ENCODE results near the gene ARHGAP18.

DNA sequence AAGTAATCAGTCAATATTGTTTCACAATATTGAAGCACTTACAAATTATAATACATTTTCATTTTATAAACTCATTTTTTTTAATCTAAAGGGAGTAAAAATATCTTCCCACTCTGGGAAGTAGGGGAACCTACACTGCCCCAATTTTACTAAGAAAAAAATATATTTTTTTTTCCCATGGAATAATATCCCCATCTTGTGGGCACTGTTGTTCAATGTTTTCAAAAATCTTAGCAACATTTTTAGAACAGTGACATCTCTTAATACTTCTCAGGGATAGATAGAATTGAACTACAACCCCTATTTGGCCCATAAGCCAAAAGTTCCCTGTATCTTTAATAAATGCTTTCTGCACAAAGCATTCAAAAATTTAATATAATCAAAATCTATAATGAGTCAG is 42.9 kb downstream of the ARHGAP18 start:
- TF ChIP-seq, protein P1, sequence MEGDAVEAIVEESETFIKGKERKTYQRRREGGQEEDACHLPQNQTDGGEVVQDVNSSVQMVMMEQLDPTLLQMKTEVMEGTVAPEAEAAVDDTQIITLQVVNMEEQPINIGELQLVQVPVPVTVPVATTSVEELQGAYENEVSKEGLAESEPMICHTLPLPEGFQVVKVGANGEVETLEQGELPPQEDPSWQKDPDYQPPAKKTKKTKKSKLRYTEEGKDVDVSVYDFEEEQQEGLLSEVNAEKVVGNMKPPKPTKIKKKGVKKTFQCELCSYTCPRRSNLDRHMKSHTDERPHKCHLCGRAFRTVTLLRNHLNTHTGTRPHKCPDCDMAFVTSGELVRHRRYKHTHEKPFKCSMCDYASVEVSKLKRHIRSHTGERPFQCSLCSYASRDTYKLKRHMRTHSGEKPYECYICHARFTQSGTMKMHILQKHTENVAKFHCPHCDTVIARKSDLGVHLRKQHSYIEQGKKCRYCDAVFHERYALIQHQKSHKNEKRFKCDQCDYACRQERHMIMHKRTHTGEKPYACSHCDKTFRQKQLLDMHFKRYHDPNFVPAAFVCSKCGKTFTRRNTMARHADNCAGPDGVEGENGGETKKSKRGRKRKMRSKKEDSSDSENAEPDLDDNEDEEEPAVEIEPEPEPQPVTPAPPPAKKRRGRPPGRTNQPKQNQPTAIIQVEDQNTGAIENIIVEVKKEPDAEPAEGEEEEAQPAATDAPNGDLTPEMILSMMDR (conservative IDR thresholded peaks at IDR 0.05; ENCODE audit: low read depth in 2 of 2) = no peak; a peak in 2 of 4 replicates
- TF ChIP-seq NANOG (IDR thresholded peaks at IDR 0.05; ENCODE audit: borderline replicate concordance) = no peak
- no peak for TF ChIP-seq EZH2phosphoT487 (IDR thresholded peaks at IDR 0.05; ENCODE audit: unreplicated experiment)
- TF ChIP-seq, protein P2, sequence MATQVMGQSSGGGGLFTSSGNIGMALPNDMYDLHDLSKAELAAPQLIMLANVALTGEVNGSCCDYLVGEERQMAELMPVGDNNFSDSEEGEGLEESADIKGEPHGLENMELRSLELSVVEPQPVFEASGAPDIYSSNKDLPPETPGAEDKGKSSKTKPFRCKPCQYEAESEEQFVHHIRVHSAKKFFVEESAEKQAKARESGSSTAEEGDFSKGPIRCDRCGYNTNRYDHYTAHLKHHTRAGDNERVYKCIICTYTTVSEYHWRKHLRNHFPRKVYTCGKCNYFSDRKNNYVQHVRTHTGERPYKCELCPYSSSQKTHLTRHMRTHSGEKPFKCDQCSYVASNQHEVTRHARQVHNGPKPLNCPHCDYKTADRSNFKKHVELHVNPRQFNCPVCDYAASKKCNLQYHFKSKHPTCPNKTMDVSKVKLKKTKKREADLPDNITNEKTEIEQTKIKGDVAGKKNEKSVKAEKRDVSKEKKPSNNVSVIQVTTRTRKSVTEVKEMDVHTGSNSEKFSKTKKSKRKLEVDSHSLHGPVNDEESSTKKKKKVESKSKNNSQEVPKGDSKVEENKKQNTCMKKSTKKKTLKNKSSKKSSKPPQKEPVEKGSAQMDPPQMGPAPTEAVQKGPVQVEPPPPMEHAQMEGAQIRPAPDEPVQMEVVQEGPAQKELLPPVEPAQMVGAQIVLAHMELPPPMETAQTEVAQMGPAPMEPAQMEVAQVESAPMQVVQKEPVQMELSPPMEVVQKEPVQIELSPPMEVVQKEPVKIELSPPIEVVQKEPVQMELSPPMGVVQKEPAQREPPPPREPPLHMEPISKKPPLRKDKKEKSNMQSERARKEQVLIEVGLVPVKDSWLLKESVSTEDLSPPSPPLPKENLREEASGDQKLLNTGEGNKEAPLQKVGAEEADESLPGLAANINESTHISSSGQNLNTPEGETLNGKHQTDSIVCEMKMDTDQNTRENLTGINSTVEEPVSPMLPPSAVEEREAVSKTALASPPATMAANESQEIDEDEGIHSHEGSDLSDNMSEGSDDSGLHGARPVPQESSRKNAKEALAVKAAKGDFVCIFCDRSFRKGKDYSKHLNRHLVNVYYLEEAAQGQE (IDR thresholded peaks at IDR 0.05; ENCODE audit: unreplicated experiment) = no peak
- TF ChIP-seq POLR2AphosphoS5 (IDR thresholded peaks at IDR 0.05; ENCODE audit: low read depth) = no peak
- TF ChIP-seq CREB1 (CRISPR knock-in tag; IDR thresholded peaks at IDR 0.05; ENCODE audit: low read depth) = no peak
- TF ChIP-seq EZH2 (IDR thresholded peaks at IDR 0.05; ENCODE audit: low read depth, unreplicated experiment) = no peak
- TF ChIP-seq, protein P3, sequence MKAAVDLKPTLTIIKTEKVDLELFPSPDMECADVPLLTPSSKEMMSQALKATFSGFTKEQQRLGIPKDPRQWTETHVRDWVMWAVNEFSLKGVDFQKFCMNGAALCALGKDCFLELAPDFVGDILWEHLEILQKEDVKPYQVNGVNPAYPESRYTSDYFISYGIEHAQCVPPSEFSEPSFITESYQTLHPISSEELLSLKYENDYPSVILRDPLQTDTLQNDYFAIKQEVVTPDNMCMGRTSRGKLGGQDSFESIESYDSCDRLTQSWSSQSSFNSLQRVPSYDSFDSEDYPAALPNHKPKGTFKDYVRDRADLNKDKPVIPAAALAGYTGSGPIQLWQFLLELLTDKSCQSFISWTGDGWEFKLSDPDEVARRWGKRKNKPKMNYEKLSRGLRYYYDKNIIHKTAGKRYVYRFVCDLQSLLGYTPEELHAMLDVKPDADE (IDR thresholded peaks at IDR 0.05) = no peak
- no peak for TF ChIP-seq ZNF331 (CRISPR knock-in tag; IDR thresholded peaks at IDR 0.05; ENCODE audit: low read depth)
- TF ChIP-seq JUNB (IDR thresholded peaks at IDR 0.05; ENCODE audit: unreplicated experiment) = no peak
- TF ChIP-seq, protein P4, sequence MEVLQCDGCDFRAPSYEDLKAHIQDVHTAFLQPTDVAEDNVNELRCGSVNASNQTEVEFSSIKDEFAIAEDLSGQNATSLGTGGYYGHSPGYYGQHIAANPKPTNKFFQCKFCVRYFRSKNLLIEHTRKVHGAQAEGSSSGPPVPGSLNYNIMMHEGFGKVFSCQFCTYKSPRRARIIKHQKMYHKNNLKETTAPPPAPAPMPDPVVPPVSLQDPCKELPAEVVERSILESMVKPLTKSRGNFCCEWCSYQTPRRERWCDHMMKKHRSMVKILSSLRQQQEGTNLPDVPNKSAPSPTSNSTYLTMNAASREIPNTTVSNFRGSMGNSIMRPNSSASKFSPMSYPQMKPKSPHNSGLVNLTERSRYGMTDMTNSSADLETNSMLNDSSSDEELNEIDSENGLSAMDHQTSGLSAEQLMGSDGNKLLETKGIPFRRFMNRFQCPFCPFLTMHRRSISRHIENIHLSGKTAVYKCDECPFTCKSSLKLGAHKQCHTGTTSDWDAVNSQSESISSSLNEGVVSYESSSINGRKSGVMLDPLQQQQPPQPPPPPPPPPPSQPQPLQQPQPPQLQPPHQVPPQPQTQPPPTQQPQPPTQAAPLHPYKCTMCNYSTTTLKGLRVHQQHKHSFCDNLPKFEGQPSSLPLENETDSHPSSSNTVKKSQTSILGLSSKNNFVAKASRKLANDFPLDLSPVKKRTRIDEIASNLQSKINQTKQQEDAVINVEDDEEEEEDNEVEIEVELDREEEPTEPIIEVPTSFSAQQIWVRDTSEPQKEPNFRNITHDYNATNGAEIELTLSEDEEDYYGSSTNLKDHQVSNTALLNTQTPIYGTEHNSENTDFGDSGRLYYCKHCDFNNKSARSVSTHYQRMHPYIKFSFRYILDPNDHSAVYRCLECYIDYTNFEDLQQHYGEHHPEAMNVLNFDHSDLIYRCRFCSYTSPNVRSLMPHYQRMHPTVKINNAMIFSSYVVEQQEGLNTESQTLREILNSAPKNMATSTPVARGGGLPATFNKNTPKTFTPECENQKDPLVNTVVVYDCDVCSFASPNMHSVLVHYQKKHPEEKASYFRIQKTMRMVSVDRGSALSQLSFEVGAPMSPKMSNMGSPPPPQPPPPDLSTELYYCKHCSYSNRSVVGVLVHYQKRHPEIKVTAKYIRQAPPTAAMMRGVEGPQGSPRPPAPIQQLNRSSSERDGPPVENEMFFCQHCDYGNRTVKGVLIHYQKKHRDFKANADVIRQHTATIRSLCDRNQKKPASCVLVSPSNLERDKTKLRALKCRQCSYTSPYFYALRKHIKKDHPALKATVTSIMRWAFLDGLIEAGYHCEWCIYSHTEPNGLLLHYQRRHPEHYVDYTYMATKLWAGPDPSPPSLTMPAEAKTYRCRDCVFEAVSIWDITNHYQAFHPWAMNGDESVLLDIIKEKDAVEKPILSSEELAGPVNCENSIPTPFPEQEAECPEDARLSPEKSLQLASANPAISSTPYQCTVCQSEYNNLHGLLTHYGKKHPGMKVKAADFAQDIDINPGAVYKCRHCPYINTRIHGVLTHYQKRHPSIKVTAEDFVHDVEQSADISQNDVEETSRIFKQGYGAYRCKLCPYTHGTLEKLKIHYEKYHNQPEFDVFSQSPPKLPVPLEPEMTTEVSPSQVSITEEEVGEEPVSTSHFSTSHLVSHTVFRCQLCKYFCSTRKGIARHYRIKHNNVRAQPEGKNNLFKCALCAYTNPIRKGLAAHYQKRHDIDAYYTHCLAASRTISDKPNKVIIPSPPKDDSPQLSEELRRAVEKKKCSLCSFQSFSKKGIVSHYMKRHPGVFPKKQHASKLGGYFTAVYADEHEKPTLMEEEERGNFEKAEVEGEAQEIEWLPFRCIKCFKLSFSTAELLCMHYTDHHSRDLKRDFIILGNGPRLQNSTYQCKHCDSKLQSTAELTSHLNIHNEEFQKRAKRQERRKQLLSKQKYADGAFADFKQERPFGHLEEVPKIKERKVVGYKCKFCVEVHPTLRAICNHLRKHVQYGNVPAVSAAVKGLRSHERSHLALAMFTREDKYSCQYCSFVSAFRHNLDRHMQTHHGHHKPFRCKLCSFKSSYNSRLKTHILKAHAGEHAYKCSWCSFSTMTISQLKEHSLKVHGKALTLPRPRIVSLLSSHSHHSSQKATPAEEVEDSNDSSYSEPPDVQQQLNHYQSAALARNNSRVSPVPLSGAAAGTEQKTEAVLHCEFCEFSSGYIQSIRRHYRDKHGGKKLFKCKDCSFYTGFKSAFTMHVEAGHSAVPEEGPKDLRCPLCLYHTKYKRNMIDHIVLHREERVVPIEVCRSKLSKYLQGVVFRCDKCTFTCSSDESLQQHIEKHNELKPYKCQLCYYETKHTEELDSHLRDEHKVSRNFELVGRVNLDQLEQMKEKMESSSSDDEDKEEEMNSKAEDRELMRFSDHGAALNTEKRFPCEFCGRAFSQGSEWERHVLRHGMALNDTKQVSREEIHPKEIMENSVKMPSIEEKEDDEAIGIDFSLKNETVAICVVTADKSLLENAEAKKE (CRISPR knock-in tag; IDR thresholded peaks at IDR 0.05) = no peak
